ENCODE results near the gene AKR1B1.

- TF ChIP-seq, protein P1, sequence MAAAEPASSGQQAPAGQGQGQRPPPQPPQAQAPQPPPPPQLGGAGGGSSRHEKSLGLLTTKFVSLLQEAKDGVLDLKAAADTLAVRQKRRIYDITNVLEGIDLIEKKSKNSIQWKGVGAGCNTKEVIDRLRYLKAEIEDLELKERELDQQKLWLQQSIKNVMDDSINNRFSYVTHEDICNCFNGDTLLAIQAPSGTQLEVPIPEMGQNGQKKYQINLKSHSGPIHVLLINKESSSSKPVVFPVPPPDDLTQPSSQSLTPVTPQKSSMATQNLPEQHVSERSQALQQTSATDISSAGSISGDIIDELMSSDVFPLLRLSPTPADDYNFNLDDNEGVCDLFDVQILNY (CRISPR knock-in tag; conservative IDR thresholded peaks at IDR 0.05), result no peak
- TF ChIP-seq NAIF1 (CRISPR knock-in tag; IDR thresholded peaks at IDR 0.05; ENCODE audit: borderline replicate concordance) (no peak), EP300 (IDR thresholded peaks at IDR 0.05; ENCODE audit: low read depth in 2 of 2, low read length in 2 of 2) (no peak), EP300 (CRISPR knock-in tag; IDR thresholded peaks at IDR 0.05; ENCODE audit: borderline replicate concordance) (no peak), SOX5 (CRISPR knock-in tag; IDR thresholded peaks at IDR 0.05; ENCODE audit: borderline replicate concordance) (no peak), POLR2A (IDR thresholded peaks at IDR 0.05; ENCODE audit: insufficient read depth in 1 of 2, low read depth in 2 of 2, low read length in 2 of 2) (no peak), PRDM4 (CRISPR knock-in tag; IDR thresholded peaks at IDR 0.05; ENCODE audit: borderline replicate concordance) (no peak)
- TF ChIP-seq, protein P2, sequence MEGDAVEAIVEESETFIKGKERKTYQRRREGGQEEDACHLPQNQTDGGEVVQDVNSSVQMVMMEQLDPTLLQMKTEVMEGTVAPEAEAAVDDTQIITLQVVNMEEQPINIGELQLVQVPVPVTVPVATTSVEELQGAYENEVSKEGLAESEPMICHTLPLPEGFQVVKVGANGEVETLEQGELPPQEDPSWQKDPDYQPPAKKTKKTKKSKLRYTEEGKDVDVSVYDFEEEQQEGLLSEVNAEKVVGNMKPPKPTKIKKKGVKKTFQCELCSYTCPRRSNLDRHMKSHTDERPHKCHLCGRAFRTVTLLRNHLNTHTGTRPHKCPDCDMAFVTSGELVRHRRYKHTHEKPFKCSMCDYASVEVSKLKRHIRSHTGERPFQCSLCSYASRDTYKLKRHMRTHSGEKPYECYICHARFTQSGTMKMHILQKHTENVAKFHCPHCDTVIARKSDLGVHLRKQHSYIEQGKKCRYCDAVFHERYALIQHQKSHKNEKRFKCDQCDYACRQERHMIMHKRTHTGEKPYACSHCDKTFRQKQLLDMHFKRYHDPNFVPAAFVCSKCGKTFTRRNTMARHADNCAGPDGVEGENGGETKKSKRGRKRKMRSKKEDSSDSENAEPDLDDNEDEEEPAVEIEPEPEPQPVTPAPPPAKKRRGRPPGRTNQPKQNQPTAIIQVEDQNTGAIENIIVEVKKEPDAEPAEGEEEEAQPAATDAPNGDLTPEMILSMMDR (CRISPR knock-in tag; IDR thresholded peaks at IDR 0.05), result no peak
- TF ChIP-seq, protein P3, sequence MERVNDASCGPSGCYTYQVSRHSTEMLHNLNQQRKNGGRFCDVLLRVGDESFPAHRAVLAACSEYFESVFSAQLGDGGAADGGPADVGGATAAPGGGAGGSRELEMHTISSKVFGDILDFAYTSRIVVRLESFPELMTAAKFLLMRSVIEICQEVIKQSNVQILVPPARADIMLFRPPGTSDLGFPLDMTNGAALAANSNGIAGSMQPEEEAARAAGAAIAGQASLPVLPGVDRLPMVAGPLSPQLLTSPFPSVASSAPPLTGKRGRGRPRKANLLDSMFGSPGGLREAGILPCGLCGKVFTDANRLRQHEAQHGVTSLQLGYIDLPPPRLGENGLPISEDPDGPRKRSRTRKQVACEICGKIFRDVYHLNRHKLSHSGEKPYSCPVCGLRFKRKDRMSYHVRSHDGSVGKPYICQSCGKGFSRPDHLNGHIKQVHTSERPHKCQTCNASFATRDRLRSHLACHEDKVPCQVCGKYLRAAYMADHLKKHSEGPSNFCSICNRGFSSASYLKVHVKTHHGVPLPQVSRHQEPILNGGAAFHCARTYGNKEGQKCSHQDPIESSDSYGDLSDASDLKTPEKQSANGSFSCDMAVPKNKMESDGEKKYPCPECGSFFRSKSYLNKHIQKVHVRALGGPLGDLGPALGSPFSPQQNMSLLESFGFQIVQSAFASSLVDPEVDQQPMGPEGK (CRISPR knock-in tag; IDR thresholded peaks at IDR 0.05), result no peak
Observed at GRCh38 chr7:134419875-134420274, 39.0 kb downstream of the AKR1B1 start.

Data from HepG2 (cell line).